Immature natural killer cell (primary cell): Measurements from ENCODE around the gene ZNF462. TPM values are rescaled to one million over a fixed set of nuclear protein-coding genes. Genes with fewer than 3 reads are reported as not detected.

Source experiments
- DNase-seq, 3 donors: peaks; one replicate each; pipeline ENCODE4 v3.0.0; 2022; ENCODE audit warnings: mixed read lengths in 1 of 3
- H3K27ac Mint-ChIP-seq, 6 donors: one replicate each; pipeline ENCODE4 v1.8.0; 2020; ENCODE audit warnings: mixed read lengths in 6 of 6, mild to moderate bottlenecking in 5 of 6, inconsistent platforms in 4 of 6, moderate library complexity in 3 of 6
- H3K27me3 Mint-ChIP-seq, 3 donors: one replicate each; pipeline ENCODE4 v1.8.0; 2020 to 2021; ENCODE audit warnings: low read depth in 3 of 3, mild to moderate bottlenecking in 3 of 3, mixed read lengths in 3 of 3, moderate library complexity in 3 of 3, inconsistent platforms in 1 of 3
- H3K36me3 Mint-ChIP-seq, 3 donors: one replicate each; pipeline ENCODE4 v1.8.0; 2020; ENCODE audit warnings: mixed read lengths in 3 of 3, inconsistent platforms in 2 of 3, mild to moderate bottlenecking in 2 of 3
- H3K4me1 Mint-ChIP-seq, 2 donors: one replicate each; pipeline ENCODE4 v1.8.0; 2020; ENCODE audit warnings: inconsistent platforms in 2 of 2, mild to moderate bottlenecking in 2 of 2, mixed read lengths in 2 of 2, moderate library complexity in 1 of 2
- H3K4me3 Mint-ChIP-seq, 5 donors: one replicate each; pipeline ENCODE4 v1.8.0; 2020; ENCODE audit warnings: mild to moderate bottlenecking in 5 of 5, mixed read lengths in 5 of 5, inconsistent platforms in 3 of 5, moderate library complexity in 3 of 5
- H3K9me3 Mint-ChIP-seq, 6 donors: one replicate each; pipeline ENCODE4 v1.8.0; 2020; ENCODE audit warnings: mild to moderate bottlenecking in 6 of 6, mixed read lengths in 6 of 6, inconsistent platforms in 4 of 6, moderate library complexity in 3 of 6
- polyA plus RNA-seq, 3 donors: library from polyadenylated mRNA; unstranded; fragments of 300-500 nt; fragmentation: Illumina TruSeq; gene quantifications; one replicate each; pipeline ENCODE4 v1.2.3, GENCODE V29; 2021

ZNF462 gene
- polyA plus RNA-seq: under 1 TPM in 1 of 3 donors, not detected in 2; 0.94 TPM

- Mint-ChIP-seq H3K4me1 (peaks cover 45 to 65% of the 10 kb centered on the region in 2 donors), H3K27me3 (peaks cover 34 to 58% (median 34%) of the 10 kb centered on the region in 3 donors), H3K4me3 (peak within 1 kb of the TSS; percentile 83 to 89 (median 88)), H3K27ac (peak within 1 kb of the TSS in 2 of 6 donors; percentile 34 to 57), H3K36me3 (peaks cover 0 to 10% (median 4%) of the 10 kb centered on the region in 3 donors), H3K9me3 (peaks cover 2 to 35% (median 11%) of the 10 kb centered on the region in 6 donors)
- peak in 1 of 3 donors; percentile 6 for DNase-seq
Observed at GRCh38 chr9:106862821-106863720, at the start of gene ZNF462. ZNF462 (plus strand) TSS chr9:106863166; CDS start chr9:106923384, 60,218 bp downstream.

DNA sequence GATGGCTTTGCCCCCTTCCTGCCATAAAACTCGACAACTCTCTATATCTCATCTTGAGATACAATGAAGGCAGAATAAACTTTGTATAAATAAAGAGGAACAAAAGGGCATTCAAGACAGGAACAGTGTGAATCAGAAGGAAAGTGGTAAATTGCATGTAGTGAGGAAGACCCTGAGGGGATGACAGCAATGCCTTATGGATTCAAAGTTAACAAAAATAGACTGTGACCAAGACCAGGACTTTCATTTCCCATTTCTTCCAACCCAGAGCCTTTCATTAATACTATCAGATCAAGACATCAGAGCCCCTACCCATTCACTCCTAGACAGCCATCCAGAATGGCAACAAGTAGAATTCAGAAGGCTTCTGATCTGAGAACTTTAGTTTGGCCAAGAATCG, 46.4 kb upstream of the ZNF462 start:
- DNase-seq: no peak
- Mint-ChIP-seq H3K4me1 (no peaks in the 10 kb centered on the region), H3K9me3 (peaks cover 3 to 8% (median 6%) of the 10 kb centered on the region in 6 donors), H3K27ac (no peak overlapping the region), H3K4me3 (no peak overlapping the region), H3K27me3 (no peaks in the 10 kb centered on the region), H3K36me3 (no peaks in the 10 kb centered on the region)

DNA sequence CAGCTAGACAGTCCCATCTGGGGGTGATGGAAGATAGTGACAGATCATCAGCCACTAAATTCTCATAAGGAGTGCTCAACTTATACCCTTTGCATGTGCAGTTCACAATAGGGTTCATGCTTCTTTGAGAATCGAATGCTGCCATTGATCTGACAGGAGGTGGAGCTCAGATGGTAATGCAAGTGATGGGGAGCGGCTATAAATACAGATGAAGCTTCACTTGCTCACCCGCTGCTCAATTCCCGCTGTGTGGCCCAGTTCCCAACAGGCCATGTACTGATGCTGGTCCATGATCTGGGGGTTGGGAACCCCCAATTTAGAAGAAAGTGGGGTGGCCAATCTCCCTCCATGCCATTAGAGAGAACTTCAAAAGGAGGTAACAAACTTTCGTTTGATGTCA, 44.9 kb upstream of the ZNF462 start:
- peaks cover 0 to 11% (median 3%) of the 10 kb centered on the region in 6 donors for H3K9me3 Mint-ChIP-seq
- H3K27me3 Mint-ChIP-seq: no peaks in the 10 kb centered on the region
- no peak overlapping the region for H3K4me3 Mint-ChIP-seq
- H3K4me1 Mint-ChIP-seq: no peaks in the 10 kb centered on the region
- no peak for DNase-seq
- no peak overlapping the region for H3K27ac Mint-ChIP-seq
- no peaks in the 10 kb centered on the region for H3K36me3 Mint-ChIP-seq

DNA sequence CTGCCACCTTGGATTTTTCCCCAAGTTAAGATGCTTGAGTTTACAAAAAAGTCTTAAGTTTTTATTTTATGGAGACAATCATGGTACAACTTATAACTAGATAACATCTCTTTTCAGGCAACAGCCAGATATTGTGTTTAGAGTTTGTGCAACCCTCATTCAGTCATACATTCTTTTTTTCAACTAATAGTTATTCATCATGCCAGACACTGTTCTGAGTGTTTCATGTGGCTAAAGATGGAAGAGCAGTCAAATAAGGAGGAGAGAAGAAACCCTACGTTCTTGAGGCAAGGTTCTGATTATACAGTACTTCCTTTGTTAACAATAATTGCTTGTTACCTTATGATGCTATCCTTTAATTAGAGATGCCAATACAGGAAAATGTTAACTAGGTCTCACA, 42.1 kb upstream of the ZNF462 start:
- Mint-ChIP-seq H3K36me3 (no peaks in the 10 kb centered on the region), H3K4me3 (no peak overlapping the region), H3K27me3 (peaks cover 0 to 2% (median 0%) of the 10 kb centered on the region in 3 donors), H3K9me3 (peaks cover 0 to 5% (median 0%) of the 10 kb centered on the region in 6 donors), H3K27ac (no peak overlapping the region), H3K4me1 (no peaks in the 10 kb centered on the region)
- DNase-seq: no peak

DNA sequence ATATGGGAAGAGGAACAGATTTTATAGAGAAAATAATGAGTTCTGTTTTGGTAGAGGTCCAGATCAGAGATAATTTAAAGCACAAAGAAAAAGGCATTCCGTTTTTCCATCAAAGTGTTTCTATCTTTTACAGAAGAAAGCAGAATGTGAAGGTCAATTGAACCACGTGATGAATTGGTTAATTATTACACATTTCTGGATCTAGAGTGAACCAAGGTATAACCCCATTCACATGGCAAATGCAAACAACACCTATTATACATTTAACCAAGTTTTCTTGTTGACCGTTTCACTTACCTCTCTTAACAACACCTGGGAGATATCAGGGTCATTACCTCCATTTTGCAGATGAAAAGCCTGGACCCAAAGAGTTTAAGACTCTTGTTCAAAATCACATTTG, 34.9 kb upstream of the ZNF462 start:
- H3K27me3 Mint-ChIP-seq: peaks cover 0 to 4% (median 2%) of the 10 kb centered on the region in 3 donors
- H3K27ac Mint-ChIP-seq: no peak overlapping the region
- peaks cover 0 to 4% (median under 1%) of the 10 kb centered on the region in 6 donors for H3K9me3 Mint-ChIP-seq
- H3K4me3 Mint-ChIP-seq: no peak overlapping the region
- no peak for DNase-seq
- H3K36me3 Mint-ChIP-seq: peaks cover 0 to 4% (median 0%) of the 10 kb centered on the region in 3 donors
- H3K4me1 Mint-ChIP-seq: no peaks in the 10 kb centered on the region

- Mint-ChIP-seq H3K27ac (no peak overlapping the region), H3K4me1 (no peaks in the 10 kb centered on the region), H3K27me3 (peaks cover 0 to 4% (median 0%) of the 10 kb centered on the region in 3 donors), H3K36me3 (peaks cover 0 to 4% (median 0%) of the 10 kb centered on the region in 3 donors), H3K9me3 (peaks cover 0 to 11% (median under 1%) of the 10 kb centered on the region in 6 donors), H3K4me3 (no peak overlapping the region)
- DNase-seq: no peak
Observed at GRCh38 chr9:106828965-106829364, 34.0 kb upstream of the ZNF462 start.

DNA sequence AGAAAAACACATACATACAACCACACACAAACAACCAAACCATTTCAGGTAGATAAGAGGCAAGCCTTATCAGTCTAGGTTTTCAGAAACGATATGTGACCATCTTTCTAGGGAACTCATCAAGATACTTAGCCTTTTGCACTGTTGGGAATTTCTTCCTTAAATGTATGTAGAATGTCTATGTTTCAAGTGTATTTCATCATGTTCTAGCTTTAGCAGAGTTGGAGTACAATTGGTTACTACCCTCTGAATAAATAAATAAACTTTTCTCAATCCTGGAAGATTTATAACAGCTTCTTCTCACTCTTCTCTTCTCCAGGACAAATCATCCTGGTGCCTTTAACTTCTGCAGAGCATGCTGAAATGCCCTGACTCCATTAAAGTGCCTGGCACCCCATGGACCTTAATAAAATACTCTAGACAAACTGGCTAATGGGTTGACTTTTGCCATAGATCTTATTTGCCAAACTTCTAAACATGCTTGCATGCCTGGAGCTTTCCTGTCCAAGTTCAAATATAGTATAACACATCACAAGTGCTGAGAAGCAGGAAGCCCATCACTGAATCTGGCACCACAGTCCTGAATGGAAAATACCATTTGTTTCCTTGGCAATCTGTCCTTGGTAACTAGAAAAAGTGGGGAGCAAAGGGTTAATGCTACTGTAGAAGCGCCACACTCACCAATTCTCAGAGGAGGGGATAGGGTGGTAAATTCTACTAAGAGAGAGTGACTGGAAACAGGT, 33.1 kb upstream of the ZNF462 start:
- peaks cover 0 to 4% (median 0%) of the 10 kb centered on the region in 3 donors for H3K27me3 Mint-ChIP-seq
- no peak for DNase-seq
- H3K27ac Mint-ChIP-seq: no peak overlapping the region
- H3K4me1 Mint-ChIP-seq: no peaks in the 10 kb centered on the region
- peaks cover 0 to 4% (median 0%) of the 10 kb centered on the region in 3 donors for H3K36me3 Mint-ChIP-seq
- H3K9me3 Mint-ChIP-seq: peaks cover 0 to 11% (median 1%) of the 10 kb centered on the region in 6 donors
- no peak overlapping the region for H3K4me3 Mint-ChIP-seq

GRCh38 chr9:106830527-106831150, 32.3 kb upstream of the ZNF462 start:
- Mint-ChIP-seq H3K9me3 (peaks cover 0 to 15% (median 3%) of the 10 kb centered on the region in 6 donors), H3K27ac (no peak overlapping the region), H3K4me3 (no peak overlapping the region), H3K4me1 (no peaks in the 10 kb centered on the region), H3K36me3 (peaks cover 0 to 4% (median 0%) of the 10 kb centered on the region in 3 donors), H3K27me3 (peaks cover 0 to 4% (median 0%) of the 10 kb centered on the region in 3 donors)
- no peak for DNase-seq

DNA sequence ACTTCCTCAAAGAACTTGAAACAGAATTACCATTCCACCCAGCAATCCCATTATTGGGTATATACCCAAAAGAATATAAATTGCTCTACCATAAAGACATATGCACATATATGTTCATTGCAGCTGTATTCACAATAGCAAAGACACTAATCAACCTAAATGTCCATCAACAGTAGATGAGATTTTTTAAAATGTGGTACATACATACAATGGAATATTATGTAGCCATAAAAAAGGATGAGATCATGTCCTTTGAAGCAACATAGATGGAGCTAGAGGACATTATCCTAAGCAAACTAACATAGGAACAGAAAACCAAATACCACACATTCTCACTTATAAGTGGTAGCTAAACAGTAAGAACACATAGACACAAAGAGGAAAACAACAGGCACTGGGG, 28.1 kb upstream of the ZNF462 start:
- no peak for DNase-seq
- no peaks in the 10 kb centered on the region for H3K4me1 Mint-ChIP-seq
- H3K4me3 Mint-ChIP-seq: no peak overlapping the region

DNA sequence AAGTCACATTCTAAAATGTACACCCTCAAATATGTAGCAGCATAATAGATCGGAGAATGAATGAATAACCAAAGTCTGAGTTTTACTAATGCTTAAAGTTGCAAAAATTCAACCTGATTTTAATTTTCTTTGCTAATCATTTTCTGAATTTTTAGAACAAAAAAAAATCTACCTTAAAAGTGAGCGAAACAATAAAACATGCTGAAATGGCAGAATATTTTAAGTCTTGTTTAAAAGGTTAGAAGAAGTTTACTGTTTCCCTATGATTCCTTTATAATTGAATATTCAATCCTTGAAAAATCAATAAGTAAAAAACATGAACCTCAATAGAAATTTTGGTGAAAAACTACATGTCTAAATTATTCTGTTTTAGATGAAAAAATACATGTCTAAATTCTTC, 27.1 kb upstream of the ZNF462 start:
- Mint-ChIP-seq H3K9me3 (peaks cover 0 to 11% (median 3%) of the 10 kb centered on the region in 6 donors), H3K4me1 (no peaks in the 10 kb centered on the region), H3K36me3 (no peaks in the 10 kb centered on the region), H3K4me3 (no peak overlapping the region), H3K27ac (no peak overlapping the region), H3K27me3 (peaks cover 0 to 7% (median 4%) of the 10 kb centered on the region in 3 donors)
- DNase-seq: no peak

More for the DNA sequence above, 28.1 kb upstream of the ZNF462 start:
- H3K9me3 Mint-ChIP-seq: peaks cover 0 to 10% (median 3%) of the 10 kb centered on the region in 6 donors
- no peak overlapping the region for H3K27ac Mint-ChIP-seq
- peaks cover 0 to 4% (median 4%) of the 10 kb centered on the region in 3 donors for H3K27me3 Mint-ChIP-seq
- no peaks in the 10 kb centered on the region for H3K36me3 Mint-ChIP-seq

DNA sequence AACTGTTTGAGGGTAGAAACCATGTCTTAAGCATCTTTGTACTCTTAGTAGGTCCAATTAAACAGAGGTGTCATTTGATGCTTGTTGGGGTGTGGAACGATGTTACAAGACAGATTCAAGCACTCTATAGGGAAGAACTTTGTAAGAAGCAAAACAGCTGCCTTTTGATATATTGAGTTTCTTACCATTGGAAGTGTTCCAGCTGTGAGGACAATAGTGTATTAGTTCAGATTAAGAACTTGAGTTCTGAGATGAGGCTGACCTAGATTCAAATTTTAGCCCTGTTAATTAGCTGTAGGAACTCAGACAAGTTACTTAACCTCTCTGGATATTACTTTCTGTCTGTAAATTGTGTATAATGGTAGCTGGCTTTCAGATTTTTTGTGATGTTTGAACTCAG, 19.6 kb upstream of the ZNF462 start:
- Mint-ChIP-seq H3K27ac (no peak overlapping the region), H3K4me3 (no peak overlapping the region), H3K36me3 (no peaks in the 10 kb centered on the region)

DNA sequence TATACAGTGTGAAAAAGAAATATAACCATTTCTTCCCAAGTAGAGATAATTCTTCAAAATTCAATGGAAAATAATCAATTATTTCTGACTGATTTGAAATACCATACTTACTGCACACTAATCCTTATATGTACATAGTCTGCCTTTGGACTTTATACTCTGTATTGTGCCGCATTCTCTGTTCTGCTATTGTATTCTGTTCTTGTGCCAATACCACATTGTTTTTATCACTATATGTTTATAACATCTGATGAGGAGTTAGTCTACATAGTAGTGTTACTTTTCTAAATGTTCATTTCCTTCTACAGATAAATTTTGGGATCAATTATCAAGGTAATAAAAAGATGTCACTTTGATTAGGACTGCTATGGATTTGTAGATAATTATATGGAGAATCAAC, 16.7 kb upstream of the ZNF462 start:
- Mint-ChIP-seq H3K9me3 (peaks cover 0 to 5% (median 0%) of the 10 kb centered on the region in 6 donors), H3K36me3 (no peaks in the 10 kb centered on the region), H3K4me3 (no peak overlapping the region), H3K4me1 (no peaks in the 10 kb centered on the region), H3K27ac (no peak overlapping the region), H3K27me3 (no peaks in the 10 kb centered on the region)
- DNase-seq: no peak

More for the DNA sequence above, 19.6 kb upstream of the ZNF462 start:
- no peak for DNase-seq
- Mint-ChIP-seq H3K4me1 (no peaks in the 10 kb centered on the region), H3K27me3 (peaks cover 0 to 3% (median 0%) of the 10 kb centered on the region in 3 donors), H3K9me3 (peaks cover 0 to 5% (median 0%) of the 10 kb centered on the region in 6 donors)

DNA sequence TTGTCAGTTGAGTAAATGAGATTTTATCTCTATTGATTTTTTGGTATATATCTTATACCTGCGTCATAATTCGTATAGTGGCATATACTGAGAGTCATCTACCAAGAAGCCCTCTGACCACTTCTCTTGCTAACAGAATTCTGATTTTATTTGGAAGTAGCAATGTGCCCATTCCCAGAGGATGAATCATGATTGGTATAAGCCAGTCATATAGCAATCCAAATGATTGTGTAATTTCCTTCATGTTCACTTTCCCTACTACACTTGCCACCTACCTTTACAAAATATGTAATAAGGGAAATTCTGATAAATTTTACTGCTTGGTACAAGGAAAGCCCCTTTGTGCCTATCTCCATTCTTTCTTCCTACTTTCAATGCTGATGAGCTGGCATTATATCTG, 16.1 kb upstream of the ZNF462 start:
- Mint-ChIP-seq H3K27ac (no peak overlapping the region), H3K9me3 (peaks cover 0 to 5% (median 0%) of the 10 kb centered on the region in 6 donors), H3K36me3 (no peaks in the 10 kb centered on the region), H3K4me1 (no peaks in the 10 kb centered on the region), H3K27me3 (no peaks in the 10 kb centered on the region), H3K4me3 (no peak overlapping the region)
- DNase-seq: no peak
